Subcutaneous adipose tissue (tissue), 4 donors: ENCODE results near the gene OR14C36. TPM values are rescaled to one million over a fixed set of nuclear protein-coding genes. Genes with fewer than 3 reads are reported as not detected.

Experiments
- CTCF ChIP-seq: fragments of 450-650 bp; IDR thresholded peaks from one replicate; pipeline ENCODE4 v1.5.1; 2016; ENCODE audit warnings: low read depth, mild to moderate bottlenecking, control low read depth, antibody characterized with exemption, moderate library complexity
- total RNA-seq, 4 donors: library from RNA; depleted of rRNA; stranded (reverse); fragments of >200 nt; gene quantifications; one replicate each; pipeline ENCODE4 v1.1.0, GENCODE V29; 2016

OR14C36 gene
- total RNA-seq, 4 donors from 2014 or later, result not detected

DNA sequence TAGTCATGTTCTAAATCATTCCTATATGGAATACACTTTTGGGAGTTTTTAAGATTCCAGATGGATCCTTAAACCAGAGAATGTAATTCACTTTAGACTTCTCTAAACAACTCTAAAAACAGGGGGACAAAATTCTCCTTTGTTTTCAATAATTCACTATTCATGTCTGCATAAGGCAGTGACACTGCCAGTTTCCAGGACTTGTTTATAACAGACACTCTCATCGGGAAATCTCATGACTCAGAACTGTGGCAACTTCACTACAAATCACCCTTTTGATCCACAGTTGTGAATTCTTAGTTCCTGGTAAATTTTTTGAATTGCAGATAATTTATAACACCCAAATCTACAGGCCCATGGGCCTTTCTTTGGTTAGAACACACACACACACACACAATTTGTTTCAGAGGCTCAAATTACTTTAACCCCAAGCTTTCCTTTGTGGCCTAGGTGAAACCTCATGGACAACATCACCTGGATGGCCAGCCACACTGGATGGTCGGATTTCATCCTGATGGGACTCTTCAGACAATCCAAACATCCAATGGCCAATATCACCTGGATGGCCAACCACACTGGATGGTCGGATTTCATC lies 12.6 kb downstream of the OR14C36 start, which contains the start of gene OR2T4:
OR2T4 (plus strand) TSS at position 545 of the 595 bp plus-strand sequence; CDS start at position 545, 0 bp downstream.
- TF ChIP-seq CTCF, result no peak

DNA sequence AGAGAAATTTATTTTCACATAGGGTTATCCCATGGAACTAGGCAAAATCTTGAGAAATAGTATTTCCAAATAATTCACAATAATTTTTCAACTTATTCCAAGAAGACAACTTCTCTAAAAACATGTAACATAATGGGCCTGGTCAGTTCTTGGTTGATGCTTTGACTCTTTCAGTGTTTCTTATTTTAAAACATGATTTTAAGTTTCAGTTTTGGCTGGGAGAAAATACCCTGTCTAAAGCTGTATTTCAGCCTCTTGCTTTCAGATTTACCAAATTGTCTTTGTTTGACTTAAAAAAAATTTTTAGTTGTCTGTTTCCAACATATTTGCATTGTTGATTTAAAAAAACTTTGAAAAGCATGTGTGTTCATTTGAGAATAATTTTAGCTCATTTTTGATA lies 18.0 kb downstream of the OR14C36 start:
- TF ChIP-seq CTCF, result no peak

DNA sequence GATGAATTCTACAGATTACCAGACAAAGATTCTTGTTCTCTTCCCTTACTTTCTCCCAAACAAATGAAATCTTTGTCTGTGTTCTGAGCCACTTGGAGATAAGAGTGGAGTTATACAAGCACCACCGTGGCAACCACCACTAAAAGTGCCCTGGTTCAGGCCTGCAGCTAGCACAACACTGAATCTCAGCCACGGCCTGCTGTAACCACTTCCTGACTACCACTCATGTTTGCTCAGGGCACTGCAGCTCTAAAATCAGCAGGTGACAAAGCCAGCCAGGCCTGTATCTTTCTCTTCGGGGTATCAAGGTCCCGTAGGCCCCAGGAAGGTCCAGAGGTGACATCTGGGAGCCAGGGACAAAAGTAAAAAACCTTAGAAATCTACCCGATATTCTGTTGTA lies 23.8 kb downstream of the OR14C36 start:
- no peak for TF ChIP-seq CTCF

DNA sequence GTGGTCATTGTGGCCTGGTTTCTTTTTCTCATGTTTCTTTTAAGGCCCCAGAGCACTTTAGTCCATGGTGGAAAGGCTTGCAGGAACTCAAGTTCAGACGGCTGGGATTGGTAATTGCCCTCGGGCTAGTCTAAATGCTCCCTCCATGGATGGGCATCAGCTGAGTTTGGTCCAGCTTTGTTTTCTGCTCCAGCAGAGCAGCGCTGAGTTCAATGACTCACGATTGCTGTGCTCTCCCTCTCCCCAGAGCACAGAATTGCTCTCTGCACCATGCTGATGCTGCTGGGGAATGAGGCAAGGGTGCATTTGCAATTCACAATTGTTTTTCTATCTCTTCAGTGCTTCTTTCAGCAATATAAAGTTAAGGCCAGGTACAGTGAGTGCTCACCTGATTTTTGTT lies 25.2 kb downstream of the OR14C36 start:
- no peak for TF ChIP-seq CTCF

DNA sequence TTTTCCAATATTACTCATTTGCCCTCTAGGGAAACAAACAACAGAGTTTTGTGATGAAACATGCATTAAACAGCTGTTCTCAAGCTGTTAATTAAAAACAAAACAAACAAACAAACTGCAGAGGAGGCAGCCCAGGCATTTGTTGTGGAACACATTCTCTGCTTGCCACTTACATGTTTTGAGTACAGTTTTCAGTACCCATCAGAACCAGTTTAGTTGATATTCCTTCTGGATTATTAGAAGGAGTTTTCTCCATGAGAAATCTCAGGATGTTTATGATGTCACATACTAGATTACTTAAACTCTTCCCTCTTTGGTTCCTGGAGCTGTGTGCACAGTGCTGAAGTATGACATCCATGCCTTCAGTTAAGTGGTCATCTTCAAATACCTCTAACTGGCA lies 26.9 kb downstream of the OR14C36 start, which contains the start of gene OR2T6:
OR2T6 (plus strand) TSS at position 301 of the 400 bp plus-strand sequence. CDS start 11,863 bp downstream, outside the sequence.
- TF ChIP-seq CTCF, result no peak

GRCh38 chr1:248376916-248377315 lies 28.3 kb downstream of the OR14C36 start:
- TF ChIP-seq CTCF, result no peak

- no peak for TF ChIP-seq CTCF
Observed at GRCh38 chr1:248380854-248381253, 32.3 kb downstream of the OR14C36 start.
